BE2C (cell line): ENCODE results near the gene RBM20.
"Not testable (repeated sequence)": the region's sequence is repeated elsewhere in the genome, so short reads cannot be mapped to it uniquely, and the experiment has no call there.

Source experiments
- DNase-seq: peaks from one replicate; pipeline ENCODE4 v3.0.0-alpha.2; 2020
- H3K27me3 ChIP-seq: fragments of 250-450 bp; sonication (Bioruptor Pico); 2 replicates; pipeline ENCODE4 v1.5.1; 2020; ENCODE audit warnings: mild to moderate bottlenecking
- H3K36me3 ChIP-seq: fragments of 250-450 bp; sonication (Bioruptor Pico); 2 replicates; pipeline ENCODE4 v1.5.1; 2020; ENCODE audit warnings: mild to moderate bottlenecking
- H3K4me1 ChIP-seq: fragments of 250-450 bp; sonication (Bioruptor Pico); 2 replicates; pipeline ENCODE4 v1.5.1; 2020
- H3K4me3 ChIP-seq: 2 replicates; pipeline ENCODE4 v1.5.1; 2011; ENCODE audit warnings: low read depth, low read length
- H3K9me3 ChIP-seq: fragments of 250-450 bp; sonication (Bioruptor Pico); 2 replicates; pipeline ENCODE4 v1.5.1; 2020
- CTCF ChIP-seq: IDR thresholded peaks from 2 replicates; pipeline ENCODE4 v1.5.1; 2012; ENCODE audit warnings: mild to moderate bottlenecking, low read depth, low read length

Gene RBM20

GRCh38 chr10:110659558-110659957 is 15.4 kb downstream of the RBM20 start:
- TF ChIP-seq CTCF, result no peak
- H3K9me3 ChIP-seq, result no peaks in the 10 kb centered on the region; the same call in 1 of the 2 replicates
- no peaks in the 10 kb centered on the region for H3K27me3 ChIP-seq
- H3K4me3 ChIP-seq, result no peak overlapping the region
- peaks cover 3% of the 10 kb centered on the region for H3K4me1 ChIP-seq
- no peak for DNase-seq
- no peaks in the 10 kb centered on the region; the same call in 1 of the 2 replicates for H3K36me3 ChIP-seq

- not testable (repeated sequence) for H3K27me3 ChIP-seq, H3K4me3 ChIP-seq, H3K4me1 ChIP-seq, H3K36me3 ChIP-seq, H3K9me3 ChIP-seq
- peak; percentile 31 for DNase-seq
Measured at GRCh38 chr10:110660289-110660688, 16.2 kb downstream of the RBM20 start.

GRCh38 chr10:110661292-110661691 is 17.2 kb downstream of the RBM20 start:
- TF ChIP-seq CTCF, result no peak
- Histone ChIP-seq H3K9me3 (no peaks in the 10 kb centered on the region; the same call in 1 of the 2 replicates), H3K4me1 (peaks cover 10% of the 10 kb centered on the region), H3K4me3 (no peak overlapping the region), H3K36me3 (peaks cover 3% of the 10 kb centered on the region; the same call in 1 of the 2 replicates), H3K27me3 (no peaks in the 10 kb centered on the region)
- no peak for DNase-seq

- DNase-seq, result peak; percentile 32
- no peaks in the 10 kb centered on the region; the same call in 1 of the 2 replicates for H3K9me3 ChIP-seq
- H3K4me3 ChIP-seq, result no peak overlapping the region
- H3K27me3 ChIP-seq, result no peaks in the 10 kb centered on the region
- TF ChIP-seq CTCF, result no peak
- H3K4me1 ChIP-seq, result peaks cover 10% of the 10 kb centered on the region
- 0 out of 2 replicates have a peak, but pooled peaks cover 3% of the 10 kb centered on the region for H3K36me3 ChIP-seq
Measured at GRCh38 chr10:110664483-110665420, 20.6 kb downstream of the RBM20 start.

- not testable (repeated sequence) for H3K4me3 ChIP-seq, H3K4me1 ChIP-seq, H3K9me3 ChIP-seq, H3K27me3 ChIP-seq, H3K36me3 ChIP-seq, DNase-seq
Measured at GRCh38 chr10:110666259-110666658, 22.1 kb downstream of the RBM20 start.

GRCh38 chr10:110666673-110667072 is 22.5 kb downstream of the RBM20 start:
- H3K27me3 ChIP-seq, result no peaks in the 10 kb centered on the region
- DNase-seq, result no peak
- H3K4me1 ChIP-seq, result peaks cover 7% of the 10 kb centered on the region
- no peaks in the 10 kb centered on the region; the same call in 1 of the 2 replicates for H3K9me3 ChIP-seq
- no peak overlapping the region for H3K4me3 ChIP-seq
- H3K36me3 ChIP-seq, result 0 out of 2 replicates have a peak, but pooled peaks cover 3% of the 10 kb centered on the region
- no peak for TF ChIP-seq CTCF
